Measurements from ENCODE around the gene ATF4. TPM values are rescaled to one million over a fixed set of nuclear protein-coding genes. Genes with fewer than 3 reads are reported as not detected.

Gene ATF4
- total RNA-seq, 1 experiment from 2014 or later = 230 TPM

DNA sequence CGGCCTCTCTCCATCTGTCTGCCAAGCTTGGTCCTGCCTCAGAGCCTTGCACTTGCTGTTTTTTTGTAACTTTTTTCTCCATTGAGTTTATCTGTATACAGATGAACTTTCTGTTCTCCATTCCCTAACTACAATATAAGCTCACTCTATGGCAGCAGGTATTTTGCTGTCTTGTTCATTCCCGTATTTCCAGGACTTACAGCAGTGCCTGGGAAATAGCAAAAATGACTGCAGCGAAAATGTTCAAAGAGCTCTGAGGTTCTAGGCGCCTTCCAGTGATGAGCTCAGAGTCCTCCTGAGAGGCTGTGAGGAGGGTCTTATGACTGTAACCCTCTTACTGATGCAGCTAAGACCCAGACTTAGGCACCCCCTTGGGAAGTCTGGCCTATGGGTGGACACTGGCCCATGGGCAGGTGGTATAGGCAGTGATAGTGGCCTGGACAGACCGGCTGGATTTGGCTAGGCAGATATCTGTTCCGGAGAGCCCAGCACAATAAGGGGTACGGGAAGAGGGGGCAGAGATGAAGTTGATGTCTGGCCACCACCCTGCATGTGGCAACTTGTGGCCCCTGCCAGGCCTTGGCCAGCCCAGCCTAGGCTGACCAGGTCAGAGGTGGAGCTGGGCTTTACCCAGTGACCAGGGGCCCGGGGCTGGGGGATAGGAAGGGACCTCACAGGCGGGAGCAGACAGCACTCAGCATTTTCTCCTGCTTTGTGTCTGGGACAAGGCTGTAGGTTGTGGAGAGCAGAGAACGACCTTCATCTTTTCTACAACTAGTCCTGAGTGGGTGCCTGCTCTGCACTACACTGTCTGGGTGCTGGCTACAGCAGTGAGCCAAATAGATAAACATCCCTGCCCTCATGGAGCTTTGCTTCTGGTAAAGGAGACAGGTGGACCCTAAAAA, 4.6 kb downstream of the ATF4 start:
- intact Hi-C loops (cut with micrococcal nuclease) = no loop called here
- Histone ChIP-seq H3K4me2 (ENCODE audit: low read length) (no peak overlapping the region), H3K9ac (ENCODE audit: low read length) (no peak overlapping the region), H3K27me3 (ENCODE audit: low read length) (no peaks in the 10 kb centered on the region), H3K4me1 (ENCODE audit: insufficient read depth, low read length) (peaks cover 19% of the 10 kb centered on the region), H3K27ac (ENCODE audit: low read length) (no peak overlapping the region), H3K4me3 (ENCODE audit: low read length) (no peak overlapping the region), H3K36me3 (ENCODE audit: low read depth, low read length) (peaks cover 19% of the 10 kb centered on the region), H2AFZ (ENCODE audit: low read length) (no peak overlapping the region), H4K20me1 (ENCODE audit: low read length) (peaks cover 50% of the 10 kb centered on the region), H3K9me2 (replicated peaks; ENCODE audit: low read length) (no peaks in the 10 kb centered on the region), H3K79me2 (ENCODE audit: low read length) (peaks cover 31% of the 10 kb centered on the region), H3K9me3 (ENCODE audit: low read length) (no peaks in the 10 kb centered on the region), H3F3A (ENCODE audit: low read length, unreplicated experiment) (peaks cover 18% of the 10 kb centered on the region)
- TF ChIP-seq, protein P1, sequence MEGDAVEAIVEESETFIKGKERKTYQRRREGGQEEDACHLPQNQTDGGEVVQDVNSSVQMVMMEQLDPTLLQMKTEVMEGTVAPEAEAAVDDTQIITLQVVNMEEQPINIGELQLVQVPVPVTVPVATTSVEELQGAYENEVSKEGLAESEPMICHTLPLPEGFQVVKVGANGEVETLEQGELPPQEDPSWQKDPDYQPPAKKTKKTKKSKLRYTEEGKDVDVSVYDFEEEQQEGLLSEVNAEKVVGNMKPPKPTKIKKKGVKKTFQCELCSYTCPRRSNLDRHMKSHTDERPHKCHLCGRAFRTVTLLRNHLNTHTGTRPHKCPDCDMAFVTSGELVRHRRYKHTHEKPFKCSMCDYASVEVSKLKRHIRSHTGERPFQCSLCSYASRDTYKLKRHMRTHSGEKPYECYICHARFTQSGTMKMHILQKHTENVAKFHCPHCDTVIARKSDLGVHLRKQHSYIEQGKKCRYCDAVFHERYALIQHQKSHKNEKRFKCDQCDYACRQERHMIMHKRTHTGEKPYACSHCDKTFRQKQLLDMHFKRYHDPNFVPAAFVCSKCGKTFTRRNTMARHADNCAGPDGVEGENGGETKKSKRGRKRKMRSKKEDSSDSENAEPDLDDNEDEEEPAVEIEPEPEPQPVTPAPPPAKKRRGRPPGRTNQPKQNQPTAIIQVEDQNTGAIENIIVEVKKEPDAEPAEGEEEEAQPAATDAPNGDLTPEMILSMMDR (conservative IDR thresholded peaks at IDR 0.05; ENCODE audit: low read depth, low read length) = no peak
- TF ChIP-seq EZH2phosphoT487 (IDR thresholded peaks at IDR 0.05; ENCODE audit: borderline replicate concordance, low read length) (no peak), EZH2 (IDR thresholded peaks at IDR 0.05; ENCODE audit: low read length, unreplicated experiment) (no peak)
- DNase-seq (no peak), ATAC-seq (no peak)
- BruUV-seq (replicated peaks) = no TSS peak
- ChIA-PET POLR2A (ENCODE audit: unreplicated experiment) (interaction anchor here (0.7 kb wide), 1 partner anchor 682 kb away, joined by 3 read pairs; no protein-coding TSS in a partner anchor), CTCF (interaction anchor here (1.2 kb wide), 1 partner anchor 29 kb away, joined by 3 read pairs; no protein-coding TSS in a partner anchor)

DNA sequence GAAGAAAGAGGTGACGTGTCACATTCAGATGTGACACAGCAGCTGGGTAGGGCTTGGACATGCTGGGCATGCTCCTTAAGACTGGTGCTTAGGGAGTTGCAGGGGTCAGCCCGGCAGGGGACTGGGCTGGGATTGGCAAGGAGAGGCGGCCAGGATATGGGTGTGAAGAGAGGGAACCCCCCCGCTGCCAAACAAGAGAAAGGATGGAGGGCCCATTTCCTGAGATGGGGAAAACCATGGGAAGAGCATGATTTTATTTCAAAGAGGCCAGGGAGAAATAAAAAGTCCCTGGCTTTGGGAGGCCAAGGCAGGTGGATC, 5.3 kb downstream of the ATF4 start:
- Histone ChIP-seq H3K36me3 (ENCODE audit: low read depth, low read length) (peaks cover 18% of the 10 kb centered on the region), H4K20me1 (ENCODE audit: low read length) (peaks cover 48% of the 10 kb centered on the region), H3K4me3 (ENCODE audit: low read length) (no peak overlapping the region), H3K9me3 (ENCODE audit: low read length) (no peaks in the 10 kb centered on the region), H3K9me2 (replicated peaks; ENCODE audit: low read length) (no peaks in the 10 kb centered on the region), H3K9ac (ENCODE audit: low read length) (no peak overlapping the region), H3K4me2 (ENCODE audit: low read length) (no peak overlapping the region), H3K27ac (ENCODE audit: low read length) (no peak overlapping the region), H2AFZ (ENCODE audit: low read length) (no peak overlapping the region), H3K27me3 (ENCODE audit: low read length) (no peaks in the 10 kb centered on the region), H3K4me1 (ENCODE audit: insufficient read depth, low read length) (peaks cover 21% of the 10 kb centered on the region), H3K79me2 (ENCODE audit: low read length) (peaks cover 34% of the 10 kb centered on the region), H3F3A (ENCODE audit: low read length, unreplicated experiment) (peaks cover 18% of the 10 kb centered on the region)
- POLR2A ChIA-PET (ENCODE audit: unreplicated experiment) = no interaction called here
- intact Hi-C loops (cut with micrococcal nuclease) = no loop called here
- TF ChIP-seq EZH2 (IDR thresholded peaks at IDR 0.05; ENCODE audit: low read length, unreplicated experiment) = no peak
- no peak for TF ChIP-seq EZH2phosphoT487 (IDR thresholded peaks at IDR 0.05; ENCODE audit: borderline replicate concordance, low read length)
- TF ChIP-seq, protein P1 (conservative IDR thresholded peaks at IDR 0.05; ENCODE audit: low read depth, low read length) = no peak
- DNase-seq (no peak), ATAC-seq (no peak)
- CTCF ChIA-PET = no interaction called here
- BruUV-seq (replicated peaks) = no TSS peak

DNA sequence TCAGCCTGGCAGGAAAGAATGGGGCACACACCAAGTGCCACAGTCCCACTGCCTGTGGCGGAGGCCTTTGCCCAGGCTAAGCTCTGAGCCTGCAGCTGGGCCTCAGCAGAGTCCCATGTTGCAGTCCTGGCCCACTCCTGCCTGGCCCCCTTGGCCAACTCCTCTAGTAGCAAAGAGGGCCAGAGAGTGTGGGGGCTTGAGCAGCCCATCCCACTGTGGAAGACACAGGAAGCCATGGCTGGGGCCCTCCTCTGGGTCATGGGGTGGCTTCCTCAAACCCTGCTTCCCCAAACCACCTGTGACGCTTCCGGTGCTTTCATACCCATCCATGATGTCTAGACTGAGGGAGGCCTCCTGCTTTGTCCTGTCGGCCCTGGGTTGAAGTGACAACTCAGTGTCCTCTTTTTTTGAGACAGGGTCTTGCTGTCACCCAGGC, 6.4 kb downstream of the ATF4 start:
- H3K79me2 ChIP-seq (ENCODE audit: low read length) = peaks cover 34% of the 10 kb centered on the region
- POLR2A ChIA-PET (ENCODE audit: unreplicated experiment) = interaction anchor here (0.6 kb wide), 1 partner anchor 211 kb away, joined by 4 read pairs; no protein-coding TSS in a partner anchor
- H3K4me3 ChIP-seq (ENCODE audit: low read length) = no peak overlapping the region
- no peaks in the 10 kb centered on the region for H3K9me2 ChIP-seq (replicated peaks; ENCODE audit: low read length)
- no peak for ATAC-seq
- peaks cover 7% of the 10 kb centered on the region for H3K36me3 ChIP-seq (ENCODE audit: low read depth, low read length)
- CTCF ChIA-PET = interaction anchor here (0.6 to 1.3 kb wide), 3 partner anchors 12 to 183 kb away, joined by 4 to 10 read pairs (median 6); no protein-coding TSS in a partner anchor
- H3K4me1 ChIP-seq (ENCODE audit: insufficient read depth, low read length) = peaks cover 31% of the 10 kb centered on the region
- H4K20me1 ChIP-seq (ENCODE audit: low read length) = peaks cover 37% of the 10 kb centered on the region
- BruUV-seq (replicated peaks) = no TSS peak
- TF ChIP-seq EZH2phosphoT487 (IDR thresholded peaks at IDR 0.05; ENCODE audit: borderline replicate concordance, low read length) (no peak), EZH2 (IDR thresholded peaks at IDR 0.05; ENCODE audit: low read length, unreplicated experiment) (no peak)
- TF ChIP-seq, protein P1 (conservative IDR thresholded peaks at IDR 0.05; ENCODE audit: low read depth, low read length) = no peak
- no peak overlapping the region for H2AFZ ChIP-seq (ENCODE audit: low read length)
- intact Hi-C loops (cut with micrococcal nuclease) = no loop called here
- no peak for DNase-seq
- no peaks in the 10 kb centered on the region for H3K9me3 ChIP-seq (ENCODE audit: low read length)
- no peak overlapping the region for H3K27ac ChIP-seq (ENCODE audit: low read length)
- no peak overlapping the region for H3K9ac ChIP-seq (ENCODE audit: low read length)
- no peak overlapping the region for H3K4me2 ChIP-seq (ENCODE audit: low read length)
- H3K27me3 ChIP-seq (ENCODE audit: low read length) = no peaks in the 10 kb centered on the region
- H3F3A ChIP-seq (ENCODE audit: low read length, unreplicated experiment) = peaks cover 12% of the 10 kb centered on the region
